CD4-positive, alpha-beta T cell treated with Interleukin-21 for 1 hour (primary cell): ENCODE measurements around the gene PEX5L.

Experiments
- DNase-seq: peaks from one replicate; pipeline ENCODE4 v3.0.0-alpha.2; 2020

PEX5L gene

GRCh38 chr3:180002006-180002405 lies 34.7 kb downstream of the PEX5L start:
- no peak for DNase-seq

- DNase-seq: no peak
Observed at GRCh38 chr3:180000500-180000899, 36.2 kb downstream of the PEX5L start.

- DNase-seq: no peak
Observed at GRCh38 chr3:179995406-179995805, 41.3 kb downstream of the PEX5L start.

- DNase-seq: no peak
Observed at GRCh38 chr3:179991883-179992282, 44.9 kb downstream of the PEX5L start.

- DNase-seq: no peak
Observed at GRCh38 chr3:179991104-179991503, 45.6 kb downstream of the PEX5L start.

GRCh38 chr3:179981646-179982045 lies 55.1 kb downstream of the PEX5L start:
- DNase-seq: no peak

- DNase-seq: no peak
Observed at GRCh38 chr3:179977356-179977755, 59.4 kb downstream of the PEX5L start.

GRCh38 chr3:179973931-179974361 lies 62.8 kb downstream of the PEX5L start:
- no peak for DNase-seq

- DNase-seq: no peak
Observed at GRCh38 chr3:179972881-179973423, 63.8 kb downstream of the PEX5L start.

- no peak for DNase-seq
Observed at GRCh38 chr3:179971280-179971679, 65.5 kb downstream of the PEX5L start.

- DNase-seq: no peak
Observed at GRCh38 chr3:179970746-179971145, 66.0 kb downstream of the PEX5L start.

- no peak for DNase-seq
Observed at GRCh38 chr3:179969525-179969924, 67.2 kb downstream of the PEX5L start.

- no peak for DNase-seq
Observed at GRCh38 chr3:179967622-179968021, 69.1 kb downstream of the PEX5L start.

- DNase-seq: no peak
Observed at GRCh38 chr3:179964890-179965289, 71.8 kb downstream of the PEX5L start.

GRCh38 chr3:179962629-179963387 lies 73.9 kb downstream of the PEX5L start:
- DNase-seq: no peak

- DNase-seq: no peak
Observed at GRCh38 chr3:179961703-179962078, 75.0 kb downstream of the PEX5L start.

GRCh38 chr3:179961071-179961702 lies 75.5 kb downstream of the PEX5L start:
- no peak for DNase-seq

- DNase-seq: no peak
Observed at GRCh38 chr3:179958759-179959158, 78.0 kb downstream of the PEX5L start.

GRCh38 chr3:179958143-179958542 lies 78.6 kb downstream of the PEX5L start:
- DNase-seq: no peak

GRCh38 chr3:179957264-179957845 lies 79.4 kb downstream of the PEX5L start:
- DNase-seq: no peak

GRCh38 chr3:179956416-179956830 lies 80.3 kb downstream of the PEX5L start:
- peak; percentile 7 for DNase-seq

- no peak for DNase-seq
Observed at GRCh38 chr3:179955809-179956208, 80.9 kb downstream of the PEX5L start.

- no peak for DNase-seq
Observed at GRCh38 chr3:179955286-179955685, 81.5 kb downstream of the PEX5L start.
